Skeletal muscle tissue (tissue), 4 donors: ENCODE data around the gene CEP192. TPM values are rescaled to one million over a fixed set of nuclear protein-coding genes. Genes with fewer than 3 reads are reported as not detected.

ENCODE experiments used
- H3K27ac ChIP-seq: one replicate; pipeline ENCODE4 v1.7.0; 2013; ENCODE audit warnings: mild to moderate bottlenecking, low read depth, low read length, inconsistent platforms
- H3K27me3 ChIP-seq, 3 donors: one replicate each; pipeline ENCODE4 v1.7.0; 2013; ENCODE audit warnings: low read length in 3 of 3; ENCODE audit not compliant: control insufficient read depth in 3 of 3, insufficient read depth in 3 of 3
- H3K36me3 ChIP-seq, 3 donors: one replicate each; pipeline ENCODE4 v1.7.0; 2013; ENCODE audit warnings: low read length in 3 of 3; ENCODE audit not compliant: control insufficient read depth in 3 of 3, insufficient read depth in 3 of 3
- H3K4me1 ChIP-seq, 3 donors: one replicate each; pipeline ENCODE4 v1.7.0; 2013; ENCODE audit warnings: low read length in 3 of 3, mild to moderate bottlenecking in 3 of 3; ENCODE audit not compliant: control insufficient read depth in 3 of 3, insufficient read depth in 3 of 3
- H3K4me3 ChIP-seq, 3 donors: one replicate each; pipeline ENCODE4 v1.7.0; 2013; ENCODE audit warnings: low read length in 3 of 3
- H3K9ac ChIP-seq, 3 donors: one replicate each; pipeline ENCODE4 v1.7.0; 2013; ENCODE audit warnings: low read length in 3 of 3, mild to moderate bottlenecking in 3 of 3, moderate library complexity in 2 of 3, low read depth in 1 of 3
- H3K9me3 ChIP-seq, 3 donors: one replicate each; pipeline ENCODE4 v1.7.0; 2013; ENCODE audit warnings: low read length in 3 of 3; ENCODE audit not compliant: control insufficient read depth in 3 of 3
- total RNA-seq: library from RNA; depleted of rRNA; stranded (reverse); fragments of >200 nt; gene quantifications from one replicate; pipeline ENCODE4 v1.2.3, GENCODE V29; 2014
- donor health status: Osteomylitis.

Gene CEP192
- total RNA-seq, 1 donor from 2014 or later: 56.9 TPM

DNA sequence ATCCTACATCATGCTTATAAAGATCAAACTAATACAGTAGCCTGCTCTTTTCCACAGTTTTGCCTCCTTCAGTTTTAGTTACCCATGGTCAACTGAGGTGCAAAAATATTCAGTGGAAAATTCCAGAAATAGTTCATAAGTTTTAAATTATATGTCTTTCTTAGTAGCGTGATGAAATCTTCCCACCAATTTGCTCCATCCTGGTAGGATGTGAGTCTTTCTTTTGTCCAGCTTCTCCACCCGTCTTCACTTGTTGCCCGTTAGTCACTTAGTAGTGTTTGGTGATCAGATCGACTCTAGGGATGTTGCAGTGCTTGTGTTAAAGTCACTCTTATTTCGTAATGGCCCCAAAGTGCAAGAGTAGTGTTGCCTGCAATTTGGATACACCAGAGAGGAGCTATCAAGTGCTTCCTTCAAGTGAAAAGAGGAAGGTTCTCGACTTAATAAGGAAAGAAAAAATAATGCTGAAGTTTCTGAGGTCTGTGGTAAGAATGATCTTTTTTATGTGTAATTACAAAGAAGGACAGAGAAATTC lies 57.0 kb downstream of the CEP192 start:
- peaks cover 13 to 39% (median 24%) of the 10 kb centered on the region in 3 donors for H3K36me3 ChIP-seq
- no peaks in the 10 kb centered on the region for H3K4me1 ChIP-seq
- H3K27me3 ChIP-seq: no peaks in the 10 kb centered on the region
- H3K4me3 ChIP-seq: no peak overlapping the region
- H3K9ac ChIP-seq: no peak overlapping the region
- no peaks in the 10 kb centered on the region for H3K9me3 ChIP-seq
- no peak overlapping the region for H3K27ac ChIP-seq

DNA sequence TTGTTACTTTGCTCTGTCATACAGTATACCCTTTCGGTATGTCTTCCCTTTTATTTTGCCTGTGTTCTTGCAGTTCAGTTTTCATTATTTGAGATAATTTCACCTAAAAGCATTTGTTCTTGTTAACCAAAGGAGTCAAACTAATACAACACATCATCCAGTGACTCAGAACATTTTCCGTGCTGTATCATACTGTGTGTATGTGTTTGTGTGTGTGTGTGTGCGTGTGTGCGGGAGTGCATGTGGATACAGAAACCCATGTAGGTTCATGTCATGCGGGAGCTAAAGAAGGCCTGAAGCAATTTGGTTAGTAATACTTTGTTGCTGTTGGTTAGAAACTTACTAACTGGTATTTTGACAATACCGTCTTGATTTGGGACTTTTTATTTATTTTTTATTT lies 60.0 kb downstream of the CEP192 start:
- Histone ChIP-seq H3K9ac (no peak overlapping the region), H3K4me1 (no peaks in the 10 kb centered on the region), H3K4me3 (no peak overlapping the region), H3K36me3 (peaks cover 27 to 61% (median 43%) of the 10 kb centered on the region in 3 donors), H3K9me3 (no peaks in the 10 kb centered on the region), H3K27me3 (no peaks in the 10 kb centered on the region), H3K27ac (no peak overlapping the region)

DNA sequence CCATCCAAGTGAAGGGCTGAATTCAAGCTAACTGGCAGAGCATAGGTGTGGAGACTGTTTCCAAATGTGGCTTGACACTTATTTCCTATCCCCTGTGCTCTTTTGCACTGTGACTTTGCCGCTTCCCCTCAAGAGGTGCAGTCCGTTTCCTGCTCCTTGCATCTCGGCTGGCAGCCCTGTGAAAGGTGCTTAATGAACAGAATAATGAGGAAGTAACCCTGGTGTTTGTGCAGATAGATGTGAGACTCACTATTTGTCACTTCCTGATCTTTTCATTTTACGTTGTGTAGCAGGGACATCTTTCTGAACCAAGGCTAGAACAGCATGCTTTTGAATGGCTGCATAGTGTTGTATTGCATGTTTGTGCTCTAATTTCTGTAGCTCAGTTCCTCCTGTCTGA lies 60.8 kb downstream of the CEP192 start:
- Histone ChIP-seq H3K4me3 (no peak overlapping the region), H3K9me3 (no peaks in the 10 kb centered on the region), H3K4me1 (no peaks in the 10 kb centered on the region), H3K36me3 (peaks cover 34 to 67% (median 48%) of the 10 kb centered on the region in 3 donors), H3K9ac (no peak overlapping the region), H3K27me3 (no peaks in the 10 kb centered on the region), H3K27ac (no peak overlapping the region)

DNA sequence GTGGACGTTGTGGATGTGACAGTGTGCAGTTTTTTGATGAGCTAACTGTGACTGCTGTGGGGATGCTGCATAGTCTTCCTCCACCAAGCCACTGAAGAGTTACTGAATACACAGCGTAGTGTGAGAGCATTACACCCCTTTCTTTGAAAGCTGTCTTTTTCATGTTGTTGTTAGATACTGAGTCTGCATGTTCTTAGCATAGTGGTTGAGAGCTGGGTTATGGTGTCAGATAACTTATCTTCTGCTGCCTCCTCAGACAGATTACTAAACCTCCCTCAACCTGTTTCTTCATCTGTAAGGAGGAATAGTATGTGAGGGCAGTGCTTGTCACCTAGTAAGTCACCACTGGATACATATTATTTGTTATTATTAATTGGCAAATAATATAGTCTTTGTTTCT lies 63.2 kb downstream of the CEP192 start:
- H3K27ac ChIP-seq: no peak overlapping the region
- no peaks in the 10 kb centered on the region for H3K4me1 ChIP-seq
- H3K9ac ChIP-seq: no peak overlapping the region
- no peak overlapping the region for H3K4me3 ChIP-seq
- H3K9me3 ChIP-seq: no peaks in the 10 kb centered on the region
- H3K36me3 ChIP-seq: peaks cover 35 to 64% (median 47%) of the 10 kb centered on the region in 3 donors
- H3K27me3 ChIP-seq: no peaks in the 10 kb centered on the region

DNA sequence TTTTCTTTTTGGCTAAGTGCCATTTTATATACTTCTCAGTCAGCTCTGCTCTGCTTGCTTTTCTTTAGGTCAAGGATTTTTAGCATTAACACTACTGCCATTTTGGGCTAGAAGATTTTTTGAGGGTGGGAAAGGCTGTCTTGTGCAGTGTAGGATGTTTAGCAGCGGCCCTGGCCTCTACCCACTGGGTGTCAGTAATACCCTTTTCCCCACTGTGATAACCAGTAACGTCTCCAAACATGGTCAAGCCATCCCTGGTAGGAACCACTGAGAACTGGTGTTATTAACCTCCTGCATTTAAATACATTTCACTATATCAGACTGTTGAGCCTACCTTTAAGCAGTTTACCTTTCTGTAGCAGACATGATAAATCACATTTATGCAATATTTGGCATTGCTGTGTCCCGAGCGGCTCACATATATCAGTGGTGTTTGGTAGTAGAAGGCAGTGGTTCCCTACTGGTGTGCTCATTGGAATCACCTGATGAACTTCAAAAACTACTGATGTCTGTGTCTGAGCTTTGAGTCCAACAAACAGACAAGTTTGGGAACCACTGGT lies 70.5 kb downstream of the CEP192 start:
- Histone ChIP-seq H3K9ac (no peak overlapping the region), H3K4me1 (no peaks in the 10 kb centered on the region), H3K4me3 (no peak overlapping the region), H3K36me3 (peaks cover 11 to 21% (median 19%) of the 10 kb centered on the region in 3 donors), H3K9me3 (no peaks in the 10 kb centered on the region), H3K27me3 (no peaks in the 10 kb centered on the region), H3K27ac (no peak overlapping the region)

DNA sequence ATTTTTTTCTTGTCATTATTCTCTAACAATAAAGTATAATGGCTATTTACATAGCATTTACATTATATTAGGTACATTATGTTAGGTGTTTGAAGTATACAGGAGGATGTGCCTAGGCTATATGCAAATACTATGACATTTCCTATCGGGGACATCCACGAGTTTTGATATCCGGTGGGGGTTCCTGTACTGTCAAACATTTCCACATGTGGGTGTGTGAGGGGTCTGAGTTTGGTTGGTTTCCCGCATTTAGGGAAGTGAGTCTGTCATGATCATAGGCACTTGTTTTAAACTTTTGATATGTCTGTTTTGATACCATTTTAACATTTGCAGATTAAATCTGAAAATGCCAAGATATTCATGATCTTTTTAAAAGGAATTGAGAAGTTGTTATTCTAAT lies 76.0 kb downstream of the CEP192 start:
- Histone ChIP-seq H3K9me3 (no peaks in the 10 kb centered on the region), H3K27me3 (no peaks in the 10 kb centered on the region), H3K4me3 (no peak overlapping the region), H3K36me3 (peaks cover 19 to 39% (median 39%) of the 10 kb centered on the region in 3 donors), H3K4me1 (no peaks in the 10 kb centered on the region), H3K9ac (no peak overlapping the region), H3K27ac (no peak overlapping the region)

DNA sequence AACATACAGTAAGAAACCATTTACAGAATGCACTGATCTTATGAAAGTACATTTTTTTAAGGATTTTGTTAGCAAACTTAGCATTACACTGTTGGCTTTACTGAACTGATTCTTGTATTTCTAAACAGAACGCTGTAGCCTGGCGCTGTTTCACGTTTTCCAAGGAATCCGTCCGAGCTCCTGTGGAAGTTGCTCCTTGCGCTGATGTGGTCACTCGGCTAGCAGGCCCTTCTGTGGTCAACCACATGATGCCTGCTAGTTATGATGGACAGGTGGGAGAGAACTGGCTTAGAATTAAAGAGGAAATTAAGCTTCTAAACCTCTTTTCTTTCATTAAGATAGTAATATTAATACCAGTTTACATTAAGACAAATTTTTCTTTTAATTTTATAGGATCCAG lies 76.8 kb downstream of the CEP192 start:
- Histone ChIP-seq H3K9me3 (no peaks in the 10 kb centered on the region), H3K36me3 (peaks cover 19 to 48% (median 47%) of the 10 kb centered on the region in 3 donors), H3K27me3 (no peaks in the 10 kb centered on the region)

DNA sequence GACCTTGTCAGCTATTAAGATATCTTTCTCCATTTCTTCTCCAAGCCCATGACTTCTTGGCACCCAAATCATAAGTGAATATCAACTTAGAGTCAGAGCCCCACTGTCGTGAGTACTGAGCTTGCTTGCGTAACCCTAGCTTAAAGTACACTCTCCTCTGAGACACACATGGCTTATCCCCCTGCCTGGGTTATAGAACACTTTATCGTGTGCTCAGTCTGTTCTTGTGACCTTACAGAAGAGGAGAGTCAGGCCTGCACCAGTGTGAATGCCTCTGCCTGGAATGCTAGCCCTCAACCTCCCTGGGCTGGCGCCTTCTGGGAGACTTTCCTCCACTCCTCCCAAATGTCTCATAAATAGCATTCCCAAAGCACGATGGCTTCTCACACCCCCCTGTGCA lies 79.3 kb downstream of the CEP192 start:
- no peaks in the 10 kb centered on the region for H3K27me3 ChIP-seq
- H3K9me3 ChIP-seq: no peaks in the 10 kb centered on the region
- H3K36me3 ChIP-seq: peaks cover 20 to 66% (median 62%) of the 10 kb centered on the region in 3 donors
- no peak overlapping the region for H3K9ac ChIP-seq
- no peaks in the 10 kb centered on the region for H3K4me1 ChIP-seq
- H3K27ac ChIP-seq: no peak overlapping the region
- H3K4me3 ChIP-seq: no peak overlapping the region

More for the DNA sequence above, 76.8 kb downstream of the CEP192 start:
- Histone ChIP-seq H3K27ac (no peak overlapping the region), H3K9ac (no peak overlapping the region), H3K4me3 (no peak overlapping the region), H3K4me1 (no peaks in the 10 kb centered on the region)

DNA sequence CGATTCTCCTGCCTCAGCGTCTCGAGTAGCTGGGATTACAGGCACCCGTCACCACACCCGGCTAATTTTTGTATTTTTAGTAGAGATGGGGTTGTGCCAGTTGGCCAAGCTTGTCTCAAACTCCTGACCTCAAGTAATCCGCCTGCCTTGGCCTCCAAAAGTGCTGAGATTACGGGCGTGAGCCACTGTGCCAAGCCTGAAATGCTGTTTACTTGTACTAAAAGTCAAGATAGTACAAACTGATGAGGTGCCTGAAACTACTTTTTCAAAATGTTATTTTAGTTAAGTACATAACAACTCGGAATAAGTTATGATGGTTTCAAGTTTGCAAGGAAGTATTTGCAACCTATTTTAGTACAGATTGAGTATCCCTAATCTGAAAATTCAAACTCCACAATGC lies 85.7 kb downstream of the CEP192 start:
- Histone ChIP-seq H3K9ac (no peak overlapping the region), H3K4me3 (no peak overlapping the region), H3K27ac (no peak overlapping the region), H3K4me1 (no peaks in the 10 kb centered on the region), H3K9me3 (no peaks in the 10 kb centered on the region), H3K27me3 (no peaks in the 10 kb centered on the region), H3K36me3 (peaks cover 4 to 35% (median 29%) of the 10 kb centered on the region in 3 donors)

DNA sequence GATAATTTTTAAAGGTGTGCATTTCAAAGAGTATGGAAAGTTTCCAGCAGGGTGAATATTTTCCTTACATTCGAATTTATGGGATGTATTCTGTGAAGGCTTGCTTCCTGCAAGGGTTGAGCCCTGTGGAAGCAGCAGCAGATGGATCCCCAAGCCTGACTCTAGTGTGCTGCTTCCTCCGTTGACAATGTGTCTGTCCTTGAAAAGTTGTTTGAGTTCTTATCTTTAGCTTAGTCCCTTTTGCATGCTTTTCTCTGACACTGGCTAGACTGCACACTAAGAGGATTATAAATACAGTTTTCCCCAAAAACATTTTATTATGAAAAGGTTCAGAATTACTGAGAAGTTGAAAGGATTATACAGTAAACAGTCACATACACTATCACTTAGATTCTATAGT lies 86.3 kb downstream of the CEP192 start:
- peaks cover 4 to 29% (median 23%) of the 10 kb centered on the region in 3 donors for H3K36me3 ChIP-seq
- no peak overlapping the region for H3K4me3 ChIP-seq
- no peaks in the 10 kb centered on the region for H3K27me3 ChIP-seq
- H3K9me3 ChIP-seq: no peaks in the 10 kb centered on the region
- H3K9ac ChIP-seq: no peak overlapping the region
- H3K27ac ChIP-seq: no peak overlapping the region
- H3K4me1 ChIP-seq: no peaks in the 10 kb centered on the region
